Natural killer cell (primary cell): ENCODE results near the gene FUT4. TPM values are rescaled to one million over a fixed set of nuclear protein-coding genes. Genes with fewer than 3 reads are reported as not detected.

Experiments used
- ATAC-seq, 3 donors: fragments of 150-1000 bp in 2 of 3; fragments of 200-7000 bp in 1 of 3; cut with Tn5 transposase; 1 replicate in 1 of 3; 2 replicates in 2 of 3; pipeline ENCODE4 v1.10.0; 2021; ENCODE audit warnings: mild to moderate bottlenecking in 2 of 3, moderate library complexity in 2 of 3
- DNase-seq, 2 donors: peaks; one replicate each; pipeline versions ENCODE4 v3.0.0 to v3.0.0-alpha.2; 2013 to 2021; ENCODE audit warnings: mixed read lengths in 1 of 2
- H3K27ac ChIP-seq: one replicate; pipeline ENCODE4 v1.5.1; 2013; ENCODE audit warnings: mild to moderate bottlenecking, low read length
- H3K27me3 ChIP-seq: one replicate; pipeline ENCODE4 v1.6.1; 2013; ENCODE audit warnings: low read length; ENCODE audit not compliant: control insufficient read depth, insufficient read depth
- H3K36me3 ChIP-seq: one replicate; pipeline ENCODE4 v1.6.1; 2013; ENCODE audit warnings: low read length; ENCODE audit not compliant: control insufficient read depth, insufficient read depth
- H3K4me1 ChIP-seq: one replicate; pipeline ENCODE4 v1.6.1; 2013; ENCODE audit warnings: low read length; ENCODE audit not compliant: control insufficient read depth, insufficient read depth
- H3K4me3 ChIP-seq: one replicate; pipeline ENCODE4 v1.5.1; 2013; ENCODE audit warnings: low read length
- H3K9me3 ChIP-seq: one replicate; pipeline ENCODE4 v1.6.1; 2013; ENCODE audit warnings: low read length; ENCODE audit not compliant: control insufficient read depth, insufficient read depth
- H3K27ac Mint-ChIP-seq, 2 donors: one replicate each; pipeline ENCODE4 v1.8.0; 2022; ENCODE audit warnings: mild to moderate bottlenecking in 2 of 2, mixed read lengths in 2 of 2, moderate library complexity in 1 of 2
- H3K27me3 Mint-ChIP-seq, 2 donors: one replicate each; pipeline ENCODE4 v1.8.0; 2022; ENCODE audit warnings: low read depth in 2 of 2, mixed read lengths in 2 of 2
- H3K36me3 Mint-ChIP-seq: one replicate; pipeline ENCODE4 v1.8.0; 2022; ENCODE audit warnings: mixed read lengths
- H3K4me1 Mint-ChIP-seq, 2 donors: one replicate each; pipeline ENCODE4 v1.8.0; 2022; ENCODE audit warnings: mixed read lengths in 2 of 2
- H3K4me3 Mint-ChIP-seq: one replicate; pipeline ENCODE4 v1.8.0; 2022; ENCODE audit warnings: mild to moderate bottlenecking, moderate library complexity, mixed read lengths
- H3K9me3 Mint-ChIP-seq, 2 donors: one replicate each; pipeline ENCODE4 v1.8.0; 2022; ENCODE audit warnings: mixed read lengths in 2 of 2
- CTCF ChIP-seq: fragments of 200-600 bp; IDR thresholded peaks from one replicate; pipeline ENCODE4 v1.8.0; 2022; ENCODE audit warnings: antibody characterized with exemption
- WGBS: methylation state at CpG from one replicate; pipeline ENCODE4 v1.1.7; 2013; ENCODE audit warnings: missing lambda C conversion rate; ENCODE audit not compliant: insufficient coverage; 5-methylcytosine and 5-hydroxymethylcytosine counted together
- intact Hi-C: fragments of 100-400 bp; cut with micrococcal nuclease; formaldehyde crosslinking; loops from one replicate; pipeline ENCODE4 v1.14.2; 2022
- total RNA-seq, 4 donors: library from RNA; stranded (reverse); fragments of 120-200 nt in 1 of 4; gene quantifications; one replicate each; pipeline versions ENCODE4 v1.2.3 to v1.2.4, GENCODE V29; 2013 to 2022

FUT4 gene
- total RNA-seq, 3 donors from 2014 or later (not counting 1 experiment from before 2014, with no cell fraction given) = 4.4 to 7.5 (median 5.6) TPM

GRCh38 chr11:94546162-94546470 lies 2.4 kb downstream of the FUT4 start:
- TF ChIP-seq CTCF = no peak
- no peaks in the 10 kb centered on the region for H3K9me3 ChIP-seq
- Mint-ChIP-seq H3K27ac (no peak overlapping the region), H3K4me3 (peak overlapping the region; percentile 81), H3K27me3 (no peaks in the 10 kb centered on the region), H3K4me1 (peaks cover 42 to 57% of the 10 kb centered on the region in 2 donors), H3K9me3 (no peaks in the 10 kb centered on the region), H3K36me3 (no peaks in the 10 kb centered on the region)
- H3K27me3 ChIP-seq = no peaks in the 10 kb centered on the region
- no peak for ATAC-seq
- WGBS = 100% methylated on average over 1 of the region's 2 CpGs
- H3K4me1 ChIP-seq = peaks cover 18% of the 10 kb centered on the region
- H3K4me3 ChIP-seq = no peak overlapping the region
- H3K27ac ChIP-seq = no peak overlapping the region
- no peaks in the 10 kb centered on the region for H3K36me3 ChIP-seq
- intact Hi-C loops = no loop called here
- no peak for DNase-seq

- WGBS = 100% methylated on average over 1 of the region's 1 CpG
- DNase-seq = peak in 1 of 2 donors; percentile 11
- Histone ChIP-seq H3K27me3 (no peaks in the 10 kb centered on the region), H3K4me3 (no peak overlapping the region), H3K4me1 (peaks cover 18% of the 10 kb centered on the region), H3K36me3 (no peaks in the 10 kb centered on the region), H3K9me3 (no peaks in the 10 kb centered on the region), H3K27ac (no peak overlapping the region)
- Mint-ChIP-seq H3K27me3 (no peaks in the 10 kb centered on the region), H3K4me1 (peaks cover 42 to 57% of the 10 kb centered on the region in 2 donors), H3K27ac (peak overlapping the region in 1 of 2 donors; percentile 54), H3K36me3 (no peaks in the 10 kb centered on the region), H3K9me3 (no peaks in the 10 kb centered on the region), H3K4me3 (peak overlapping the region; percentile 63)
- ATAC-seq = no peak
- intact Hi-C loops = no loop called here
- TF ChIP-seq CTCF = no peak
Measured at GRCh38 chr11:94546886-94547285, 3.2 kb downstream of the FUT4 start.

- Histone ChIP-seq H3K9me3 (no peaks in the 10 kb centered on the region), H3K36me3 (no peaks in the 10 kb centered on the region), H3K4me1 (peaks cover 15% of the 10 kb centered on the region), H3K4me3 (no peak overlapping the region), H3K27me3 (no peaks in the 10 kb centered on the region), H3K27ac (no peak overlapping the region)
- Mint-ChIP-seq H3K27me3 (no peaks in the 10 kb centered on the region), H3K4me3 (no peak overlapping the region), H3K36me3 (no peaks in the 10 kb centered on the region), H3K27ac (no peak overlapping the region), H3K4me1 (peaks cover 30 to 45% of the 10 kb centered on the region in 2 donors), H3K9me3 (no peaks in the 10 kb centered on the region)
- DNase-seq (no peak), ATAC-seq (no peak)
- no peak for TF ChIP-seq CTCF
- WGBS = 72% methylated on average over 5 of the region's 5 CpGs
- intact Hi-C loops = no loop called here
Measured at GRCh38 chr11:94549146-94549545, 5.4 kb downstream of the FUT4 start.

GRCh38 chr11:94550513-94550912 lies 6.8 kb downstream of the FUT4 start:
- H3K9me3 Mint-ChIP-seq = no peaks in the 10 kb centered on the region
- intact Hi-C loops = no loop called here
- H3K27me3 ChIP-seq = no peaks in the 10 kb centered on the region
- H3K4me3 ChIP-seq = no peak overlapping the region
- H3K4me3 Mint-ChIP-seq = no peak overlapping the region
- 26% methylated on average over 4 of the region's 4 CpGs for WGBS
- H3K9me3 ChIP-seq = no peaks in the 10 kb centered on the region
- no peak for TF ChIP-seq CTCF
- H3K27me3 Mint-ChIP-seq = no peaks in the 10 kb centered on the region
- no peaks in the 10 kb centered on the region for H3K36me3 ChIP-seq
- peaks cover 30 to 42% of the 10 kb centered on the region in 2 donors for H3K4me1 Mint-ChIP-seq
- no peak for DNase-seq
- no peaks in the 10 kb centered on the region for H3K36me3 Mint-ChIP-seq
- no peak for ATAC-seq
- no peak overlapping the region for H3K27ac ChIP-seq
- H3K4me1 ChIP-seq = peaks cover 5% of the 10 kb centered on the region
- H3K27ac Mint-ChIP-seq = no peak overlapping the region
